GM10266 (cell line): ENCODE results near the gene CLEC2L.

Experiments used
- DNase-seq: peaks from one replicate; pipeline ENCODE4 v3.0.0; 2012; ENCODE audit errors: extremely low spot score
- TF ChIP-seq, protein P1 (sequence below): IDR thresholded peaks from 2 replicates; pipeline ENCODE4 v1.5.1; 2012; ENCODE audit warnings: mild to moderate bottlenecking, low read depth; ENCODE audit not compliant: control insufficient read depth, insufficient read depth; ENCODE audit errors: missing control alignments

The CLEC2L gene

DNA sequence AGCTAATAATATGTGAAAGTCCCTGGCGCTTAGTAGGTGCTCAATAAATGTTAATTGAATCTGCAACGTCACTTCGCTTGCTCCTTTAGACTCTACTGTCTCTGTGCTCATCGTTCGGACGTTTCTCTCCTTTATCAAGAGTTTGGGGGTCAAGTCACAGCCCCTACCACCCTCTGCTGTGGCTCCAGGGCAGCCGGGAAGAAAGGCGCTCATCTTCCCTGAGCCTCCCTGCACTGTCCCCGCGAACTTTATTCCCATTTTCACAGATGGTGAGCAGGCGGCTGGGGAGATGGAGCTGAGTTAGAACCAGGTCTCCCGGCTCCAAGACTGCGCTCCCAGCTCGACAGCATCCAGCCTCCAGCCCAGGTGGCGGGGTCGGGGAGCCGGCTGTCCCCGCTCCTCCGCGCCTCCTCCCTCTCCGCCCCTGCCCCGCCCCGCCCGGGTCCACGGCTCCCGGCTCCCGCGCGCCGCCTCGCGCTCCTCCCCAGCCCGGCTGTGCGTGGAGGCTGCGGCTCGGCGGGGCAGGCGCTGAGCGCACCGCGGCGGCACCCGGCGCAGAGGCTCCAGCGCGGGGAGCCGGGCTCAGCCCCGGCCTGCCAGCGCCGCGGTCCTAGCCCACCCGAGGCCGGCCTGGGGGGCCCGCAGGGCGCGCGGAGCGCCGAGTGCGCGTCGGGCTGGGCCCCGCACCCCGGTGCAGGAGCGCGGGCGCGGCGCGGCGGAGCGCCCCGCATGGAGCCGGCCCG lies at the start of gene CLEC2L:
TSS of gene CLEC2L (plus strand) at position 487 of the 743 bp plus-strand sequence. CDS start at position 730, 243 bp downstream.
- TF ChIP-seq, protein P1, sequence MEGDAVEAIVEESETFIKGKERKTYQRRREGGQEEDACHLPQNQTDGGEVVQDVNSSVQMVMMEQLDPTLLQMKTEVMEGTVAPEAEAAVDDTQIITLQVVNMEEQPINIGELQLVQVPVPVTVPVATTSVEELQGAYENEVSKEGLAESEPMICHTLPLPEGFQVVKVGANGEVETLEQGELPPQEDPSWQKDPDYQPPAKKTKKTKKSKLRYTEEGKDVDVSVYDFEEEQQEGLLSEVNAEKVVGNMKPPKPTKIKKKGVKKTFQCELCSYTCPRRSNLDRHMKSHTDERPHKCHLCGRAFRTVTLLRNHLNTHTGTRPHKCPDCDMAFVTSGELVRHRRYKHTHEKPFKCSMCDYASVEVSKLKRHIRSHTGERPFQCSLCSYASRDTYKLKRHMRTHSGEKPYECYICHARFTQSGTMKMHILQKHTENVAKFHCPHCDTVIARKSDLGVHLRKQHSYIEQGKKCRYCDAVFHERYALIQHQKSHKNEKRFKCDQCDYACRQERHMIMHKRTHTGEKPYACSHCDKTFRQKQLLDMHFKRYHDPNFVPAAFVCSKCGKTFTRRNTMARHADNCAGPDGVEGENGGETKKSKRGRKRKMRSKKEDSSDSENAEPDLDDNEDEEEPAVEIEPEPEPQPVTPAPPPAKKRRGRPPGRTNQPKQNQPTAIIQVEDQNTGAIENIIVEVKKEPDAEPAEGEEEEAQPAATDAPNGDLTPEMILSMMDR: no peak
- DNase-seq: no peak

DNA sequence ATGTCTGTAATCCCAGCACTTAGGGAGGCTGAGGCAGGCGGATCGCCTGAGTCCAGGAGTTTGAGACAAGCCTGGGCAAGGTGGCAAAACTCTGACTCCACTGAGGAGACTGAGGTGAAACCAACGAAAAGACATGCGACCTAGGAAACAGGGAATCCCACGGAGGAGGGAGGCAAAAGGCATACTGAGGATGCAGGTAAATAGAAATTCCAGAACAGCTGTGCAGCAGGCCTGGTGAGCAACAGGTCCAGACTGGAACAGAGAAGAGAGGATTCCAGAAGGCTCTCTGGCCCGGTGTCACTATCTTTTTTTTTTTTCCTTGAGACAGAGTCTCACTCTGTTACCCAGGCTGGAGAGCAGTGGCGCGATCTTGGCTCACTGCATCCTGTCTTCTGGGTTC lies 47.3 kb upstream of the CLEC2L start:
- DNase-seq: no peak
- TF ChIP-seq, protein P1: no peak

DNA sequence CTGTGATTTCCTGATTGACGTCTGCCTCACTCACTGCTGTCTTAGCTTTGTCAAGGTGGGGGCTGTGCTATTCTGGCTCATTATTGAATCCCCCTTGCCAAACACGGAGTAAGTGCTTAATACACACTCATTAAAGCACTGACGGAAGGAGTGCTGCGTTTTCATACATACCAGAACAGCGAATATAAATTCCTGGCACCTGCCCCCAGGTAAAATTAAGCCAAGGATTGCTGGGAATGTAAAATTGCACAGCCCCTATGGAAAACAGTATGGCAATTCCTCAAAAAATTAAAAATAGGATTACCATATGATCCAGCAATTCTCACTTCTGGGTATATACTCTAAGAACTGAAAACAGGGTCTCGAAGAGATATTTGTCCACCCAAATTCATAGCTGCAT lies 46.6 kb upstream of the CLEC2L start:
- DNase-seq: no peak
- TF ChIP-seq, protein P1: no peak

DNA sequence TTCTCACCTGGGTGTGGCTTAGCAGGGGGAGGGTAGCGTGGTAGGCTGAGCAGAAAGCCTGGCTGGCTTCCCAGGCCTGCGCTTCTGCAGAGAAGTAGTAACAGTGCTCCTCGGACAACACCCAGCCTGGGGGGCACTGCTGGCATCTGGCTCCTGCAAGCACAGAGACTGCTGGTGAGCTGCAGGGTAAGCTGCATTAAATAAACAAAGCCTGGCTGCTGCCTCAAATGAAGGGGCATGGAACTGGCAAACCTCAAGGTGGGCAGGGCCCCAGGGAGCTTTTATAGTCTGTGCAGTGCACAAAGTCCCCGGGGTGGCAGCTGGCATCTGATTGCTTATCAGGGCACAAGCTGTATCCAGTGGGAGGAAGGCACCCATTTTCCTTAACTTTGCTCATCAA lies 43.9 kb upstream of the CLEC2L start:
- TF ChIP-seq, protein P1: no peak
- DNase-seq: no peak

DNA sequence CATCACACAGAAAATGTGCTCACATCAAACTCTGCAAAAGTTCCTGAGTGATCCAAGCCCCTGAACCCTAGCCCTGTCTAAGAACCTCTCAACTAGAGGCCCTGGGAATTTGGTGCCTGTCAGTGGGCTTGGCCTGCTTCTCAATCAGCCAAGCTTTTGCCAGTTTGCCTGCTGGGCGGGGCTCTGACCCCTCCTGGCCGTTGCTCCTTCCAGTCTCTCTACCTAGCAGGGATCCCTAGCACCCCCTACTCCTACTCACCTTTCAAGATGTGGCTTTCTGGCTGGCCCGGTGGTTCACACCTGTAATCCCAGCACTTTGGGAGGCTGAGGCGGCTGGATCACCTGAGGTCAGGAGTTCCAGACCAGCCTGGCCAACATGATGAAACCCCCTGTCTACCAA lies 42.1 kb upstream of the CLEC2L start:
- TF ChIP-seq, protein P1: no peak
- DNase-seq: no peak

DNA sequence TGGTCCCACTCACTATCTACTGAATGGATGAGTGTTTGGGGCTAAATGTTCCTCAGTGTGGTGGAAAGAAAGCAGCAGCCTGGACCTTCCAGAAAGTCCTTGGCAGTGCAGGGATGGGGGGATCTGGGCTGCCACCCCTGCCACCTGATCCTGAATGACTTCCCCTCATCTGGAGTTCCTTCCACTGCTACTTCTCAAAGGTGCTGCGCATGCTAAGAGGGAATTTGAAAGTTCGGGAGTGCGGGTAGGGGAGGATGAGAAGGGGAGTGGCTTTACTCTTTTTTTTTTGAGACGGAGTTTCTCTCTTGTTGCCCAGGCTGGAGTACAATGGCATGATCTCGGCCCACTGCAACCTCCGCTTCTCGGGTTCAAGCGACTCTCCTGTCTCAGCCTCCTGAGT lies 41.4 kb upstream of the CLEC2L start:
- TF ChIP-seq, protein P1: no peak
- DNase-seq: no peak

DNA sequence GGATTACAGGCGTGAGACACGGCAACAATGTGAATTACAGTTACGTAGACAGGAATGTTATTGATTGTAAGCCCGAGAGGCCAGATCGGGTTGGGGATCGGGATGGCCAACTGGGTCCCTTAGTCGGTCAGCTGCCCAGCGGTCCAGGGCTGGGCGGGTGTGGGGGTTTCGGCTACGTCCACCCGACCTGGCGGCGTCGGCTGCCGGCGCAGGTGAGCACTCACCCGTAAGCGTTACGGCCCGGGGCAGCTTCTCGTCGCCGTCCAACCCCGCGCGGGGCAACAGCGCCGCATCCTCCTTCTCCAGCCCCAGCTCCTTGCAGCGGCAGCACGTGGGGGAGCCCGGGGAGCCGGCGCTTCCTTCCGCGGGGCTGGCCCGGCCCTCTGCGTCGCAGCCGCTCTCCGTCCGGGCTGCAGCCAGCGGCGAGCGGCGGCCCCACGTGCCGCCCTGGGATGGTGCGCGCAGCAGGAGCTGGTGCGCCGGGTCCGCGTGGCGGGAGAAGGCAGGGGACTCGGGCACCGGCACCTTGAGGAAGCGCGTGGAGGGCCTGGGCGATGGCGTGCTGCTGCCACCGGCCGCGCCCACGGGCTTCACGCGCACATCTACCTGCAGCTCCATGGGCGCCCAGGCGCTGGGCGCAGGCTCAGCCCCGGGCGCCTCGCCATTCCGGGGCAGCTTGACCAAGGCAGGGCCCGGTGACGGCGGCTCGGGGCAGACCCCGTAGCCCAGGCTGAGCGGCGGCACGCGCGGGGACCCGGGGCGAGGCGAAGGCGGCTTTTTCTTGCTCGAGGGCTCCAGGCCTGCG lies 40.6 kb upstream of the CLEC2L start:
- TF ChIP-seq, protein P1: no peak
- DNase-seq: no peak
